Fibroblast of villous mesenchyme (primary cell): Measurements from ENCODE around the gene LNPEP. TPM values are rescaled to one million over a fixed set of nuclear protein-coding genes. Genes with fewer than 3 reads are reported as not detected.
A peak's percentile ranks its signal among the peaks of the same experiment; 100 is the strongest.

Experiments
- DNase-seq: peaks from one replicate; pipeline ENCODE4 v3.0.0-alpha.2; 2010; ENCODE audit warnings: low read depth
- H3K4me3 ChIP-seq: 2 replicates; pipeline ENCODE4 v1.5.1; 2011; ENCODE audit warnings: low read depth, mild to moderate bottlenecking, low read length
- total RNA-seq: library from RNA; depleted of rRNA; stranded (reverse); fragments of >200 nt; gene quantifications from 2 replicates; pipeline ENCODE4 v1.2.3, GENCODE V29; 2012
- TF ChIP-seq, protein P1 (sequence below): IDR thresholded peaks from 2 replicates; pipeline ENCODE4 v1.5.1; 2012; ENCODE audit warnings: low read depth, mild to moderate bottlenecking, low read length; ENCODE audit not compliant: insufficient read depth

LNPEP gene
- total RNA-seq, 1 donor = 42.7 TPM

DNA sequence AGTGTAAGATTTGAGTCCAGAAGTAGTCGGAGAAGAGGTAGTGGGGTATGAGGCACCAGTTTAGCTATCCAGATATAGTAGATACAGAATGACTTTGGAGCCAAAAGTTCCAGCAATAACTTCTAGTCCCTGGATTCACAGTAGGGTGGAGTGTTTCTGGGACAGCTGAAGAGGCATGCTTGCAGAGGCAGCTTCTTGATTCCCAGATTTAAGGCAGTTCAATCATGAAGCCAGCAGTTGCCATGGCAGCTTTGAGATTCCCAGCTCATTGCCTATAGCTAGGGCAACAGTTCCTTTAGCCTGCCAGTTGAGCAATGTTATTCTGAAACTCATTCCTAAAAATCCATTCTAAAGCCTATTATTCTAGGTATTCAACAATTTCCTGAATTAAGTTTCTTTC lies 127.4 kb downstream of the LNPEP start:
- no peak for DNase-seq
- TF ChIP-seq, protein P1, sequence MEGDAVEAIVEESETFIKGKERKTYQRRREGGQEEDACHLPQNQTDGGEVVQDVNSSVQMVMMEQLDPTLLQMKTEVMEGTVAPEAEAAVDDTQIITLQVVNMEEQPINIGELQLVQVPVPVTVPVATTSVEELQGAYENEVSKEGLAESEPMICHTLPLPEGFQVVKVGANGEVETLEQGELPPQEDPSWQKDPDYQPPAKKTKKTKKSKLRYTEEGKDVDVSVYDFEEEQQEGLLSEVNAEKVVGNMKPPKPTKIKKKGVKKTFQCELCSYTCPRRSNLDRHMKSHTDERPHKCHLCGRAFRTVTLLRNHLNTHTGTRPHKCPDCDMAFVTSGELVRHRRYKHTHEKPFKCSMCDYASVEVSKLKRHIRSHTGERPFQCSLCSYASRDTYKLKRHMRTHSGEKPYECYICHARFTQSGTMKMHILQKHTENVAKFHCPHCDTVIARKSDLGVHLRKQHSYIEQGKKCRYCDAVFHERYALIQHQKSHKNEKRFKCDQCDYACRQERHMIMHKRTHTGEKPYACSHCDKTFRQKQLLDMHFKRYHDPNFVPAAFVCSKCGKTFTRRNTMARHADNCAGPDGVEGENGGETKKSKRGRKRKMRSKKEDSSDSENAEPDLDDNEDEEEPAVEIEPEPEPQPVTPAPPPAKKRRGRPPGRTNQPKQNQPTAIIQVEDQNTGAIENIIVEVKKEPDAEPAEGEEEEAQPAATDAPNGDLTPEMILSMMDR = no peak

DNA sequence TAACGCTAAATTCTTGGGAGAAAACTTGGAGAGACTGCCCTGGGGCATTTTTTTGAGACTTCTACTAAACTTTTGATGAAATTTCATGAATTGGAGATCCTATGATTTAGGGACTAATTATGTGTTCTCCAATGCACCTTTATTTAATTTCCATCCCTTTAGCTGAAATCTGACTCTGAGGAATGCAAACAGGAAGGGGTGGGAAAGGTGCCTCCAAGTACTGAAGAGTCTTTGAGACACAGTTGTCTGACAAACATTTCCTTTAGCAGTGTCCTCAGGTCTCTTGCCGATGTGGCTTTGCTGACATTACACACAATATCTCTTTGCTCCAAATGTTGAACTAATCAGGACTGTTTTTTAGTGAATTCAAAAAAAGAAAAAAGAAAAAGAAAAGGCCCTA lies 129.6 kb downstream of the LNPEP start:
- no peak for DNase-seq
- TF ChIP-seq, protein P1 = no peak
- H3K4me3 ChIP-seq = no peak overlapping the region

More for the DNA sequence above, 127.4 kb downstream of the LNPEP start:
- H3K4me3 ChIP-seq = no peak overlapping the region

GRCh38 chr5:97067296-97067850 lies 131.5 kb downstream of the LNPEP start:
- no peak for DNase-seq
- TF ChIP-seq, protein P1 = no peak
- H3K4me3 ChIP-seq = no peak overlapping the region

- H3K4me3 ChIP-seq = no peak overlapping the region
Measured at GRCh38 chr5:97070234-97070633, 134.4 kb downstream of the LNPEP start.

DNA sequence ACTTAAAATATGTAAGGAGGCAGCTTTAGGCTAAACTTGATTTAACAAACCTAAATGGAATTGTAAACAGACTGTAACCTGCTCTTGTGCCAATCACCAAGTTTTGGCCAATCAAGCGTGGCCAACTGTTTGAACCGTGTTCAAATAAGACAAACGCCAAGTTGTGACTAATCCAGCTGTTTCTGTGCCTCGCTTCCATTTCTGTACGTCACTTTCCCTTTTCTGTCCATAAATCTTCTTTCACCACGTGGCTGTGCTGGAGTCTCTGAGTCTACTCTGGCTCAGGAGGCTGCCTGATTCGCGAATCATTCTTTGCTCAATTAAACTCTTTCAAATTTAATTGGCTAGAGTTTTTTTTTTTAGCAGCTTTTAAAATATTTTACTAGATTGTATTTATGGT lies 135.2 kb downstream of the LNPEP start:
- DNase-seq = peak; percentile 66
- TF ChIP-seq, protein P1 = no peak

More at GRCh38 chr5:97070234-97070633, 134.4 kb downstream of the LNPEP start:
- TF ChIP-seq, protein P1 = no peak
- DNase-seq = no peak

DNA sequence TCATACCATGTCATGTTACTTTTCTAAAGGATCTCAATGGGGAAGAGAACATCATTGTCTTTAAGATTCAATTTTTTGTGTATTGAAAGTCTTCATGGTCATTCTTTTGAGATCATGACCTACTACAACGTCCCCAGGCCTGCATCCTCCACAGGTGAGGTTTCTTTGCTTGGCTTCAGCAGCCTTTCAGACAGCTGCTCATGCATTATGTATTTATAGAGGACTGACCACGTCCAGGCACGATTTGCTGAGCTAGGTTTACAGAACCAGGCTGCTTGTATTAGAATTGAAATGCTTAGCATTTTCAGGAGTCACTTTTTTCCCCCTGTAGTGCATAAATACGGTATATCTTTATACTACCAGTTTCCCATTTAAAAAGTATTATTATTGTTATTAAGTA lies 136.1 kb downstream of the LNPEP start:
- DNase-seq = no peak
- TF ChIP-seq, protein P1 = no peak
- H3K4me3 ChIP-seq = no peak overlapping the region

More for the DNA sequence above, 135.2 kb downstream of the LNPEP start:
- H3K4me3 ChIP-seq = no peak overlapping the region

DNA sequence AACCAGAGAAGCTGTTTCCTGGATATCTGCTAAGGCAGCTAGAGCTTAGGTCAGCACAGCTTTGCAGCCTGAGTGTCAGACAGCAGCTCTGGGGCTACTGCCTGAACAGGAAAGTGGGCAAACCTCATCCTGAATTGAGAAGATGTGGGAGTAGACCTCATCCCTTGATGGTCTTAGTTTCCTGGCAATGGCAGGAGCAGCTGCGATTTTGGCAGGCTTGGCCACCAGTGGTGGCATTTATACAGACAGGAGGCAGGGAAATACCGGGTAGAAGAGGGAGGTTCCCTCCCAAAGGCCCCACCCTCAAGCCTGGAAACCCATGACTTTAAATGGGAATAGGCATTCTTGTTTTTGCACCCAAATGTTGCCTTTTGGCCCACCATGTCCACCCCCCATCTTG lies 136.8 kb downstream of the LNPEP start:
- TF ChIP-seq, protein P1 = no peak
- DNase-seq = no peak
- no peak overlapping the region for H3K4me3 ChIP-seq
